H1 (cell line): ENCODE results near the gene PSD2. TPM values are rescaled to one million over a fixed set of nuclear protein-coding genes. Genes with fewer than 3 reads are reported as not detected.

Source experiments
- CBX8 ChIP-seq: fragments of 300-800, 300-1000 bp; sonication (generic); IDR thresholded peaks from 2 replicates; pipeline ENCODE4 v1.7.1; 2016; ENCODE audit warnings: low read depth, low read length, borderline replicate concordance
- CEBPB ChIP-seq: IDR thresholded peaks from 2 replicates; pipeline ENCODE4 v1.6.1; 2012; ENCODE audit warnings: low read depth, low read length
- CHD7 ChIP-seq: fragments of 300-600 bp; sonication (generic); IDR thresholded peaks from 2 replicates; pipeline ENCODE4 v1.7.1; 2012; ENCODE audit warnings: low read length, moderate library complexity, mild to moderate bottlenecking, inconsistent platforms; ENCODE audit not compliant: insufficient replicate concordance
- CTBP2 ChIP-seq: IDR thresholded peaks from 2 replicates; pipeline ENCODE4 v1.7.0; 2011; ENCODE audit warnings: borderline replicate concordance, mild to moderate bottlenecking, moderate library complexity, mixed read lengths, low read length; ENCODE audit not compliant: insufficient read depth, insufficient read length
- EGR1 ChIP-seq: IDR thresholded peaks from 2 replicates; pipeline ENCODE4 v1.6.1; 2011; ENCODE audit warnings: low read depth, low read length, borderline replicate concordance
- HDAC6 ChIP-seq: IDR thresholded peaks from one replicate; pipeline ENCODE4 v1.7.1; 2012; ENCODE audit warnings: low read depth, mild to moderate bottlenecking, inconsistent platforms, low read length, moderate library complexity
- JUN ChIP-seq: IDR thresholded peaks from 2 replicates; pipeline ENCODE4 v1.6.1; 2011; ENCODE audit warnings: low read depth, mild to moderate bottlenecking, improper control_type of control experiment, low read length
- TAF7 ChIP-seq: optimal IDR thresholded peaks from 2 replicates; pipeline ENCODE3; 2011; ENCODE audit warnings: low read depth, mild to moderate bottlenecking, inconsistent platforms, low read length, moderate library complexity, borderline replicate concordance
- TCF12 ChIP-seq: IDR thresholded peaks from 2 replicates; pipeline ENCODE4 v1.6.1; 2011; ENCODE audit warnings: low read depth, mild to moderate bottlenecking, low read length
- YY1 ChIP-seq: IDR thresholded peaks from 2 replicates; pipeline ENCODE4 v1.6.1; 2011; ENCODE audit warnings: low read depth, mild to moderate bottlenecking, low read length
- polyA plus RNA-seq, 7 experiments: library from polyadenylated mRNA; depleted of rRNA in 3 of 7; stranded (reverse) in 5 of 7; unstranded in 2 of 7; fragments of >200 nt in 5 of 7; fragments of 200-250 nt in 2 of 7; gene quantifications; 1 replicate in 5 of 7; 2 replicates in 1 of 7; 4 replicates in 1 of 7; pipeline versions ENCODE4 v1.2.1 to v1.2.3, GENCODE V29; 2011 to 2013; ENCODE audit warnings: missing spikeins in 2 of 7, mixed read lengths in 2 of 7
- total RNA-seq: library from RNA; stranded (reverse); fragmentation: NEBNext Ultra II Directional; extraction: Animal tissue kit (Norgen Biotek cat#: 25700); gene quantifications from 2 replicates; pipeline ENCODE4 v1.2.1, GENCODE V29; 2021

The PSD2 gene
- total and polyA plus RNA-seq, 2 of the 8 experiments (the other 6 are each of a cell fraction or from before 2014, with no cell fraction given) = 0.06 to 0.14 TPM

- TF ChIP-seq CHD7 = no peak
- peak; percentile 64; the same call in 1 of the 2 replicates for TF ChIP-seq EGR1
- no peak for TF ChIP-seq TCF12
- TF ChIP-seq YY1 = no peak
- no peak for TF ChIP-seq CEBPB
- TF ChIP-seq CTBP2 = peak; percentile 68
- no peak for TF ChIP-seq HDAC6
- TF ChIP-seq JUN = no peak
- TF ChIP-seq TAF7 = no peak
- no peak for TF ChIP-seq CBX8
These were observed at the start of gene PSD2 (continued) for GRCh38 chr5:139795074-139796001.
